Measurements from ENCODE around the gene DHRS7B.
A peak's percentile ranks its signal among the peaks of the same experiment; 100 is the strongest.

DHRS7B gene

GRCh38 chr17:21212826-21213637 is 86.3 kb downstream of the DHRS7B start:
- Histone ChIP-seq H3K36me3 (ENCODE audit: low read depth) (peaks cover 39% of the 10 kb centered on the region), H3K27me3 (ENCODE audit: insufficient read depth, poor library complexity, severe bottlenecking) (no peaks in the 10 kb centered on the region), H3K4me3 (ENCODE audit: severe bottlenecking) (peak overlapping the region; percentile 94), H3K27ac (ENCODE audit: poor library complexity, severe bottlenecking) (peak overlapping the region; percentile 62), H3K4me1 (ENCODE audit: insufficient read depth, poor library complexity, severe bottlenecking) (peaks cover 7% of the 10 kb centered on the region), H3K9me3 (ENCODE audit: severe bottlenecking) (no peaks in the 10 kb centered on the region)
- no peak for DNase-seq (ENCODE audit: low spot score)
- no peak for TF ChIP-seq CTCF (IDR thresholded peaks at IDR 0.05; ENCODE audit: poor library complexity, severe bottlenecking)
- no peak for ATAC-seq (ENCODE audit: low read depth)

GRCh38 chr17:21213638-21214014 is 86.9 kb downstream of the DHRS7B start:
- DNase-seq (ENCODE audit: low spot score) (no peak), ATAC-seq (ENCODE audit: low read depth) (peak; percentile 17)
- TF ChIP-seq CTCF (IDR thresholded peaks at IDR 0.05; ENCODE audit: poor library complexity, severe bottlenecking): no peak
- H3K4me1 ChIP-seq (ENCODE audit: insufficient read depth, poor library complexity, severe bottlenecking): peaks cover 7% of the 10 kb centered on the region
- H3K4me3 ChIP-seq (ENCODE audit: severe bottlenecking): peak overlapping the region; percentile 94
- no peaks in the 10 kb centered on the region for H3K27me3 ChIP-seq (ENCODE audit: insufficient read depth, poor library complexity, severe bottlenecking)
- peaks cover 37% of the 10 kb centered on the region for H3K36me3 ChIP-seq (ENCODE audit: low read depth)
- no peaks in the 10 kb centered on the region for H3K9me3 ChIP-seq (ENCODE audit: severe bottlenecking)
- H3K27ac ChIP-seq (ENCODE audit: poor library complexity, severe bottlenecking): peak overlapping the region; percentile 62

GRCh38 chr17:21214015-21214776 is 87.4 kb downstream of the DHRS7B start, which contains the start of gene TMEM11:
Gene TMEM11 (minus strand): TSS chr17:21214161. CDS start chr17:21214152, 9 bp downstream.
- no peaks in the 10 kb centered on the region for H3K27me3 ChIP-seq (ENCODE audit: insufficient read depth, poor library complexity, severe bottlenecking)
- ATAC-seq (ENCODE audit: low read depth): peak; percentile 91
- H3K4me3 ChIP-seq (ENCODE audit: severe bottlenecking): peak within 1 kb of the TSS; percentile 94
- H3K4me1 ChIP-seq (ENCODE audit: insufficient read depth, poor library complexity, severe bottlenecking): peaks cover 7% of the 10 kb centered on the region
- H3K9me3 ChIP-seq (ENCODE audit: severe bottlenecking): no peaks in the 10 kb centered on the region
- H3K27ac ChIP-seq (ENCODE audit: poor library complexity, severe bottlenecking): peak within 1 kb of the TSS; percentile 62
- peak; percentile 96 for DNase-seq (ENCODE audit: low spot score)
- peak; percentile 12 for TF ChIP-seq CTCF (IDR thresholded peaks at IDR 0.05; ENCODE audit: poor library complexity, severe bottlenecking)
- peaks cover 34% of the 10 kb centered on the region for H3K36me3 ChIP-seq (ENCODE audit: low read depth)

- H3K4me1 ChIP-seq (ENCODE audit: insufficient read depth, poor library complexity, severe bottlenecking): peaks cover 7% of the 10 kb centered on the region
- DNase-seq (ENCODE audit: low spot score): no peak
- peak; percentile 1 for TF ChIP-seq CTCF (IDR thresholded peaks at IDR 0.05; ENCODE audit: poor library complexity, severe bottlenecking)
- peak overlapping the region; percentile 94 for H3K4me3 ChIP-seq (ENCODE audit: severe bottlenecking)
- H3K9me3 ChIP-seq (ENCODE audit: severe bottlenecking): no peaks in the 10 kb centered on the region
- H3K27me3 ChIP-seq (ENCODE audit: insufficient read depth, poor library complexity, severe bottlenecking): no peaks in the 10 kb centered on the region
- H3K36me3 ChIP-seq (ENCODE audit: low read depth): peaks cover 26% of the 10 kb centered on the region
- H3K27ac ChIP-seq (ENCODE audit: poor library complexity, severe bottlenecking): peak overlapping the region; percentile 62
- peak; percentile 3 for ATAC-seq (ENCODE audit: low read depth)
These were observed 88.2 kb downstream of the DHRS7B start for GRCh38 chr17:21214777-21215541.

All from RWPE2 (cell line).